HG03159 (cell line): Measurements from ENCODE around the gene PROM2.

Experiments used
- ATAC-seq: cut with Tn5 transposase; IDR thresholded peaks from one replicate; pipeline ENCODE4 v1.9.1; 2021; ENCODE audit warnings: mild to moderate bottlenecking, moderate library complexity; ENCODE audit not compliant: unreplicated experiment

The PROM2 gene

DNA sequence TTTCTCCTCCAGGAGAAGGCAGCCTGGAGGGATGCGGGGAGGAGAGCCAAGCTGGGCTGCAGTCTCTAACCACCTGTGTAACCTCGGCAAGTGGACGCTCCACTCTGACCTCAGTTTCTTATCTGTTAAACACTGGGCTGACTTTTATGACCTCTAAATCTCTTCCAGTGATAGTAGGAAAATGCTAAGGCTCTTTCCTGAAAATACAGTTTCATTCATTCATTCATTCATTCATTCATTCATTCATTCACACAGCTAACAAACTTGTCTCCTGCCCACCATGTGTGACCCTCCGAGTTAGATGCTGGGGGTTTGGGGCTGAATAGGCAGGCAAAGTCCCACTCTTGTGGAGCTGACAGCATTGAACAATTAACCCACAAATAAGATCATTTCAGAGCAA, 9.3 kb downstream of the PROM2 start:
- no peak for ATAC-seq

DNA sequence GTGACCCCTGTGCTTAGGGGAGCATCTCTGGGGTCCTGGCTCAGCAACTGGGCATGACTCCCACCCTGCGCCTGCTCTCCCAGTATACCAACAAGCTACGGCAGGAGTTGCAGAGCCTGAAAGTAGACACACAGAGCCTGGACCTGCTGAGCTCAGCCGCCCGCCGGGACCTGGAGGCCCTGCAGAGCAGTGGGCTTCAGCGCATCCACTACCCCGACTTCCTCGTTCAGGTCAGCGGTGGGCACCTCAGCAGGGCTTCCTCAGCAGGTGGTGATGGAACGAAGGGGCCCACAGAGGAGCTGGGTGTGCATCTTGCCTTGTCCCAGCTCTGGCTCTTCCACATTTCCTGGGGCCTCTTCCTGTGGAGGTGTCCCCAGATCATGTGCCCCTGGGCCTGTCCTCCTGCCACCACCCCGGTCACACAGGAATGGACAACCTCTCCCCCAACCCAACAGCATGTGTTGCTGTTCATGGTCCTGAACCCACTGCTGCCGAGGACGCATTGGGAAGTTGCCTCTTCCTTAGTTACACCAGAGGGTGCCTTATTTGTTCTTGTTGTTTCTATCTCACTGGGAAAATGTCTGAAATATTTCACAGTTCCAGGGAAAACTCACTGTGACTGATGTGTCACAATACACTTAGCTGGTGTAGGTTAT, 10.8 kb downstream of the PROM2 start:
- no peak for ATAC-seq

DNA sequence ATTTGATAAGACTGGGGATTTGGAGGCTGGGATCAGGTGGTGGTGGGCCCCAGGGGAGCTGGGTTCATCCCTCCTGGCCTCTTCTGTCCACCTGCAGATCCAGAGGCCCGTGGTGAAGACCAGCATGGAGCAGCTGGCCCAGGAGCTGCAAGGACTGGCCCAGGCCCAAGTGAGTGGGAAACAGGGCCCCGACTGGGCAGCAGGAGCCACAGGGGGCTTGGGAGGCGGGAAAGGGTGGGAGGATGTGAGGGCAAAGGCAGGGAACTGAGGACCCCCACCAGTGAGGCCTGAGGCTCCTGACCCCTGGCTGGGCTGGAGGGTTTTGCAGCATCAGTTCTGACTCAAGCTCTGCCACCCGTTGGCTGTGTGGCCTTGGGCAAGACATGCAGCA, 11.3 kb downstream of the PROM2 start:
- ATAC-seq, result no peak

DNA sequence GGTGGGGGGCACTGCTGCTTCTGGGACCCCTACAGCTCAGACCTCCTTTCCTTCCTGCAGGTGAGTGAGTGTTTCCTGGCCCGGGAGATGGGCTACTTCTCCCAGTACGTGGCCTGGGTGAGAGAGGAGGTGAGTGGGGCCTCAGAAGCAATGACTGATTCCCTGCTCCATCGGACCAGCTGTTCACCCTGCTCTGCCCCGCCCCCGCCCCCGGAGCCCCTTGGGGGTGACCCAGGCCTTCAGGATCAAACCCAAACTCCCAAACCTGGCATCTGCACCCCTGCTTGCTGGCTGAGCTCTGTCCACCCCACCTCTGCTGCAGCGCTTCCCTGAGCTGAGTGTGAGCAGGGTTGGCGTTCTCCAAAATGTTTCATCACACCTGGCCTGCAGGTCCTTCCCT, 13.1 kb downstream of the PROM2 start:
- ATAC-seq, result no peak

DNA sequence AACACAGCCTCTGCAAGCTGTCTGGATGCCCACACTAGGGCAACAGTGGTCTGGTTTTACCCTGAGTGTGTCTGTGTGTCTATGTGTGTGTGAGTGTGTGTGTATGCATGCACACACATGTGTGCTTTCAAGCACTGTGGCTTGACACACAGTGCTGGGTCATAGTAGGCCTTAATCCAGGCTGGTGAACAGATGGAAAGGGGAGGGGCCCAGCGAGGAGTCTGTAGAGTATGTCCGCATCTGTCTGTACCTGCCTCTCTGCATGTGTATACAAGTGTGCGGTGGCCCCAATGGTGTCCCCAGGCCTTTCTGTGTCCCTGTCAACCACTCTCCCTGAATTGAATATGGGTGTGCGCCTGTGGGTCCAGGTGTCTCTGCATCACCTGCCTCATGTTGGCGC, 13.6 kb downstream of the PROM2 start:
- ATAC-seq, result no peak

DNA sequence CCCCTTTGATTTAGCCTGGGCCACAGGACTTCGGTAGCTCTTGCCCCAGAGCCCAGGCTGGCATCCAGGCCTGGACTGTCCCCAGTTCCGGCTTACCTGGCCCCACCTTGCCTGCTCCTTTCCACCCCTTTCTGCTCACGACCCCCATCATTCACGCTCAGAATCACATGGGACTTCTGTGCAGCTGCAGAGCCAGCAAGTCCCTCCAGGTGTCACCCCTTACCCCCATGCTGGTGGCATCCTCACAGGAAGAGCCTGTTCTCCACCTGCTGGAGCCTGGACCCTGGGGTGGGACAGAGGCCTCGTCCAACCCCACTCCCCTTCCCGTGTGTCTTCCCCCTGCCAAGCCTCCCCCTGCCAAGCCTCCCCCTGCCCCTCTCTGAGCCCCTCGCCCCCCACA, 15.0 kb downstream of the PROM2 start:
- ATAC-seq, result no peak

DNA sequence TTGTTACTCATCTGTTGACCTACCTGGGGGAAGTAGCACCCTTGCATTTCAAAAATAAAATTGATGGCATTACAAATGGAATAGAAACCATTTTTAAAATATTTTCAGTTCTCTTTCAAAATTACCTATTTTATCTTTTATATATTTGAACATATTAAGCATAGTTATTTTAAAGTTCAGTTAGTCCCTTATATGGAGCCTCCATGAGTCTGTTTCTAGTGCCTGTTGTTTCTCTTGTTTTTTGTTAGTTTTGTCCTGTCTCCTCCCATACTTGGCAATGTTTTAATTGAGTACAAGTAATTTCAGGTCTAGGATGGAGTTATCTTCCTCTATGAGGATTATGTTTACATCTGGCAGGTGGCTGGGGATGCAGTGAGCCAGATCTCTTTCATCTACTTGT, 17.0 kb downstream of the PROM2 start:
- no peak for ATAC-seq

DNA sequence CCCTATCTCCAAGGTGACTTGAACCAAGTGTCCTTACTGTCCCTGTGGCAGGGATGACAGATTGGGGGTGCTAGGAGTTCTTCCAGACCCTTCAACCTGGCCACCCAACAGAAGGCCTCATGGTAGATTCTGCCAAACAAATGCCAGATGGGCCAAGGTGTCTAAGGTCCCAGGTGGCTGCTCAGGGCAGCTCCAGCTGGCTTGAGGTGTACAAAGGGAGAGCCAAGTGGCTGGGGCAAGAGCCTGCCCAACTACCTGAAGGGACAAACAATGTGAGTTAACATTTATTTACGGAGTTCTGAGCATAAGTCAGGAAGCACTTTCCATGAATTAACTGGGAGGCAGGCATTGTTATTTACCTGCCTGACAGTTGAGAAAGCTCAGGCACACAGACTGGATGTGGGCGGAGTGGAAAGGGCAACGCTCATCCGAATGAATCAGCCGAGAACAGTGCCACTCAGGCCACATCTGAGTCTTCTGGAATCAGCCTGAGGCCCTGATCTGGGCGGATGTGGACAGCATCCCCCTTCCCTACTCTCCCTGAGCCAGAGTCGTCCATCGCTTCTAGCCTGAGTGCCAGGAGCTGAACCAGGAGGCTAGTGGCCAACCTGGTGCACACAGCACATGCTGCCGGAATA, 18.5 kb downstream of the PROM2 start:
- no peak for ATAC-seq

DNA sequence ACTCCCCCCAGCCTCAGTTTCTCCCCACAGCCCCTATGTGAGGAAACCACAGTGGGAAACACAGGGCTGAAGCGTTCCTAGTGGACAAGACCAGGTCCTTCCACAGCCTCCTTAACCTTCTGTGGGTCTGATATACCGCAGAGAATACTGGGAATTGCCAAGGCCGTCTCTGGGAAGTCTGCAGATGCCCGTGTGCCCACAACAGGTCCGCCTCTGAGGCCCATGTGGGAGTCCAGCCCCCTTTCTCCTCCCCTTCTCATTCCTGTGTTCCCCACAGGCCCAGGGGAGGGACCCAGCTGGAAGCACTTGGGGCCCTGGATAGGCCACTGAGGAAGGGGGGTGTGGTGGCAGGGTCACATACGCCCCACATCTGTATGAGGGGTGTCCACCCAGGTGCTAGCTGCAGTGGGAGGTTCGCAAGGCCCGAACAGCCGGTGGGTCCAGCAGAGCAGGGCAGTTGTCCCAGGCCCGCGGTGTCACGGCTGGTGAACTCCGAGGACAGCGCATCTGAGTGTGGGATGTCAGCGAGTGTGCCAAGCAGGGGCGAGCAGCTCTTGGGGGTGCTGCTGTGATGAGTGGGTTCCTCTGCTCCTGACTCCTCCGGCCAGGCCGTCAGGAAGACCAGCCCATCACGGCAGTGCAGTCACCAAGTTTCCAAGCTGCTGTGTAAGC, 20.5 kb downstream of the PROM2 start:
- no peak for ATAC-seq

DNA sequence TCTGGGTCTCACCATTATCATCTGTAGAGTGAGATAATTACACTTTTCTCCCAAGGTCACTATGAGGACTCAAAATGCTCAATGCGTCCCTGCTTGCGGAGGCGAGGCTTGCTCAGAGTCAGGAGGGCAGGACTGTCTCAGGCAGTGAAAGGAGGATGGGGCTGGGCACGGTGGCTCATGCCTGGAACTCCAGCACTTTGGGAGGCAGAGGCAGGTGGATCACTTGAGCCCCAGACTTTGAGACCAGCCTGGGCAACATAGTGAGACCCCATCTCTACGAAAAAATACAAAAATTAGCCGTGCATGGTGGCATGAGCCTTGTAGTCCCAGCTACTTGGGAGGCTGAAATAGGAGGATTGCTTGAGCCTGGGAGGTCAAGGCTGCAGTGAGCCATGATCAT, 21.1 kb downstream of the PROM2 start:
- no peak for ATAC-seq

DNA sequence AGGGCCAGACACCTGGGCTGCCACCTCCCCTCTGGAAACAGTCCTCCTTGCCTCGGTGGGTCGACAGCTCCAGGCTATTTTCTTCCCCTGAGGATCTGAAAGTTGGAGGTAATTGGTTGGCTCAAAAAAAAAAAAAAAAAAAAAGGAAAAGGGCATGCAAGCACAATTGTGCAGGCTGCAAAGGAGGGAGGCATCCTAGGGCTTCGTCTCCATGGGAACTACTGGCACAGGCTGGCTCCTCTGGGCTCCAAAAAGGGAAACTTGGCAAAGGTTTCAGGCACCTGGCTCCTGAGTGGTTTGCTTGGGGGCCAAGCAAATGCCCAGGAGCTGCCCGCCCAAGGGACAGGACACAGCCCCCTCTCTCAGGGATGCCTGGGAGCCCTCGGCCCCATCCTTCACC, 21.8 kb downstream of the PROM2 start:
- no peak for ATAC-seq

DNA sequence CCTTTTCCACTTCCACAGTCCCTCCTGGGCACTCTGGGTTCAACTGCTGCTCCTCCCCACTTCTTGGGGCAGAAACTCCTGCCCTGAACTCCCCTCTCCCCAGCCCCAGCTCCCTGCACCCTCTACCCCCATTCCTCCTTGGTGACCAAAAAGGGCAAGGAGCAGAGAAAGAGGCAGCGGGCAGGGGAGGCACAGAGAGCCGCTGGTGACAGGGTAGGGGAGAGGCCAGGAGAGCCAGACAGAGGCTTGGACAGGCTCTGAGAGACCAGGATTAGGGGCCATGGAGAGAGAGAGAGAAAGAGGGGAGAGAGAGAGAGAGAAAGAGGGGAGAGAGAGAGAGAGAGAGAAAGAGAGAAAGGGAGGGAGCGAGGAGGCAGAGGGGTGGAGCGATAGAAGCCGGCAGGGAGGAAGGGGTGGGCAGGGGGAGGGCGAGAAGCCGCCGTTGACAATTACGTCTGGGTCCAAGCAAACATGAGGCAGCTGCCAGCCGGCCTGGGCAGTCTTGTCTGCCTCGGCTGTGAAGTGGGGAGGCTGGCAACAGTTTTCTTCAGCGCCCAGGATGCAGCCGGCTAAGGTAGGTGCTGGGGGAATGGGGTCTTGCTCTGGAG, 22.7 kb downstream of the PROM2 start, which contains the start of gene KCNIP3:
Gene KCNIP3 (plus strand): TSS at position 468 of the 608 bp plus-strand sequence. CDS start 92 bp downstream, at position 560.
- no peak for ATAC-seq

DNA sequence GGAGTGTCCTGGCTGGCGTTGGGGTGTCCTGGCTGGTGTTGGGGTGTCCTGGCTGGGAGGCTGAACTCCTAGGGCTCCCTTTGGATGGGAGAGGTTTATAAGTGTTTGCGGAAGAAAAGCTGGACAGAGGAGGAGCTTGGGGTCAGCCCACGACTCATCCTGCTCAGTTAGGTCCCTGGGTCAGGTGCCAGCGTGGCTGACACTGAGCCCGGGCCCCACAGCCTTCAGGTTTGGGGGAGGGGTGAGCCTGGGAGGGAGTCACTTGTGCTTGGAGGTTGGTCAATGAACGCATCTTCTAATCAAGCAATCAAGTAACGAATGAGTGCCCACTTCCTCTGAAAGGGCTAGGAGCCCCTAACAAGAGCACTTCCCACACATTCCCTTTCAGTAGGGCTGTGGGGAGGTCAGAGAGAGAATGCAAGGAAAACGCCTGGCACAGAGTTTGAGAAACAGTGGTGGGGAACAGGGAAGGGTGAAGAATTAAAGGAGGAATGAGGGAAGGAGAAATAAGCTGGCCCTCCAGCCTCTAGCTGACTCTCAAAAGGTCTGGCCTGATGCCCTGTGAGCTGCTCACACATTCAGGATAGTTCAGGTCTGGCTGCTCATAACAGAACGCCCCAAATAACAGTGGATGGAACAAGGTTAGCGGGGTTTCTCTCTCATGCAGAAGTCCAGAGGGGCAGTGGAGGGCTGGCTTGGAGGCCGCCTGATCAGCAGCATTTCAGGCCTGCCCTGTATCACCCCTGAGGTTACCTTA, 23.6 kb downstream of the PROM2 start:
- no peak for ATAC-seq

DNA sequence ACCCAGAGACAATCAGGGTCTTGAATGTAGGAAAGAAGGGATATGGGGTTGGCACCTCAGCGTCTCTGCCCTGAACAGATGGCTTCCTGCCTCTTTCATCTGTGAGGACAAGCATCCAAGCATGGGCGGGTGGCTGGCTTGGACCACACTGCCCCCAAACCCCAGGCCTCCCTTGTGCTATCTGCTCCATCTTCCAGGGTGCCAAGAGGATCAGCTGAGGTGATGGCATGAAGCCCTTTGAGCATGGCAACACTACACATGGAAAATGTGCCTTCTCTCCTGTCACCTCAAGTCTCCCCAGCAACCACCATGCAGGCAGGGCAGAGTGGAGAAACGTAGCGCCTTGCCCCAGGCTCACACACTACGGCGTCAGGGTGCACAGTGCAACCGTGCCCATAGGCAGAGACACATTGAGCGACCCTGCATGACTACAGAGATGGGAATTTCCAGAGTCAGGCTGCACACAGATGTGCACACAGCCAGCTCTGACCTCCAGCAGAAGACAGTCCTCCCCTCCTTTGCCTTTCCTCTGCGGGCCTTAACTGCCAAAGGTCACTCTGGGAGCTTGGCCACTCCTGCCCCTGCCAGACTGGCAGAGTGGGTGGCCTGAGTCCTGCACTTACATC, 24.4 kb downstream of the PROM2 start:
- no peak for ATAC-seq

DNA sequence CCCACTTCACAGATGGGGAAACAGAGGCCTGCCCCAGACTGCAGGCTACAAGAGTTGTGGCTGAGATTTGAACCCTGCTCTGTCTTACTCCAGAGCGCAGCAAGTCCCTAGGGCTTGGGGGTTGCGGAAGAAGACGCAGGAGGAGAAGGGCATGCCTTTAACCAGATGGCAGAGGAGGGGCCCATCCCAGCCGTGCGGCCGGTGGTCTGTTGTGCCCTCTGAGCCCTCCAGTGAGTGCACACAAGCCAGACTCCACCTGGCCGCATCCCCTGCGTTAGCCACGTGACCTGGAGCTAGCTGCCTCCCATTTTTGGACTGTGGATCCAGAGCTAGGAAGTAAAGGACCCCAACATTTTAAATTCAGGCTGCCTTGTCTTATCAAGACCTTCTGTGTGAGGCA, 25.7 kb downstream of the PROM2 start:
- ATAC-seq, result no peak

DNA sequence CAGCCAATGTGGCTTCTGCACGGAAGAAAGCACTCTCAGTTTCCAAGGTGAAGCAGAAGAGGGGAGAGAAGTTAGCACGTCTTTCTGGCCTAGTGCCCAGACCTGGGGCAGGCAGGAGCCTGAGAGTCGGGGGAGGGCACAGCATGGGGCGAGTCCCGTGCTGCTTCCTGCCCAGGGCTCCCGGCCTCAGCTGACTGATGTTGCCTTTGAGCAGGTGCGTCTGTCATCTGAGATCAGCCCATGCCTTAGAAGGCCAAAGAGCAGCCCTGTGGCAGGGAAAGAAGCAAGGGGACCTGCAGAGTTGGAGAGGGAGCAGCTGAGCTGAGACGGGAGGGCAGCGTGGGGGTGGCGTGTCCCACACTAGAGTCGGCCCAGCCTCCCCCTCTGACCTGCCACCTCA, 26.2 kb downstream of the PROM2 start:
- ATAC-seq, result no peak

DNA sequence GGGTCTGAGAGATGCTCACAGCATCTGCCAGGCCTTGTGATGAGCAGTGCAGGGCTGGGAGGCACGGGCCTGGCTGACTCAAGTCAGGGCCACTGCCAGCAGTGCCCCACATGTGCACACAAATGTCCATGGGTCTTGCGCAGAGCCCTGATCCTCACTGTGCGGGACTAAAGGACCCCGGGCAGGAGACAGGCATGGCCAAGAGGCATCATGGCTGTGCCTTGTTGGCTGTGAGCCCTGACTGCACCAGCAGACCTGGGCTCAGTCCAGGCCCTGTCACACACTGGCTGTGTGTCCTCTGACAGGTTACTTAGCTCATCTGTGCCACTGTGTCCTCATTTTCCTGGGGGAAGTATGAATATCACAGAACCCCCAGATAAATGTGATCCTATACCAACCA, 26.9 kb downstream of the PROM2 start:
- no peak for ATAC-seq

DNA sequence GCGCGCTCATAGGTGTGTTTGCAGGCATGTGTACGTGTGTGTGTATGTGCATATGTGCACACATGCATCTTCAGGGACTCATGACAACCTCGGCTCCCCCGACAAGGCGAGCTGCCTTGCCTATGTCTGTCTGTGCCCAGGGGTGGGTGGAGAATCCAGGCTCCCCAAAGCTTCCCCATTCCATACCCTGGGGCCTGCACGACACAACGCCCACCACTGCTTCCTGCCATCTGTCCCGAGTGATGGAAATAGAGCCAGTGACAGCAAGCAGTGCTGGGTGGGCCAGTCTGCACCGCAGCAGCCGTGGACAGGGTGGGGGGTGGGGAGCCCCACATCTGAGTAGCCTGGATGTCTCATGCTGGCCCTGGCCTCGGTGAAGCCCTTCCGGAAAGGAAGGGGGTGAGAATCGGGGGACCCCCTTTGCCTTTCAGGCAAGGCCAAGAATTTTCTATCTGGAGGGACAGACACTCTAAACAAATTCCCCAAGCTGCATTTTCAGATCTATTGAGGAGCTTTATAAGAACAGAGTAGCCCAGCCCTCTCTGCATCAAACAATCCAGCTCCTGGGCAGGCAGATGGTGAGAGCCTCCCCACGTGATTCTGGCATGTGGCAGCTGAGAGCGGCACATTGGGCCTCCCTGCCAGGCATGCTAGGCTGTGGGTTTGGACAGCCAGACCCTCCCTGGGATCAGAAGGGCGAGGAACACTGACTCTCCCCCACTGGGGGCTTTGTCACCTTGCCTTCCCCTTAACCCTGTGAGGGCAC, 27.8 kb downstream of the PROM2 start:
- ATAC-seq, result no peak

DNA sequence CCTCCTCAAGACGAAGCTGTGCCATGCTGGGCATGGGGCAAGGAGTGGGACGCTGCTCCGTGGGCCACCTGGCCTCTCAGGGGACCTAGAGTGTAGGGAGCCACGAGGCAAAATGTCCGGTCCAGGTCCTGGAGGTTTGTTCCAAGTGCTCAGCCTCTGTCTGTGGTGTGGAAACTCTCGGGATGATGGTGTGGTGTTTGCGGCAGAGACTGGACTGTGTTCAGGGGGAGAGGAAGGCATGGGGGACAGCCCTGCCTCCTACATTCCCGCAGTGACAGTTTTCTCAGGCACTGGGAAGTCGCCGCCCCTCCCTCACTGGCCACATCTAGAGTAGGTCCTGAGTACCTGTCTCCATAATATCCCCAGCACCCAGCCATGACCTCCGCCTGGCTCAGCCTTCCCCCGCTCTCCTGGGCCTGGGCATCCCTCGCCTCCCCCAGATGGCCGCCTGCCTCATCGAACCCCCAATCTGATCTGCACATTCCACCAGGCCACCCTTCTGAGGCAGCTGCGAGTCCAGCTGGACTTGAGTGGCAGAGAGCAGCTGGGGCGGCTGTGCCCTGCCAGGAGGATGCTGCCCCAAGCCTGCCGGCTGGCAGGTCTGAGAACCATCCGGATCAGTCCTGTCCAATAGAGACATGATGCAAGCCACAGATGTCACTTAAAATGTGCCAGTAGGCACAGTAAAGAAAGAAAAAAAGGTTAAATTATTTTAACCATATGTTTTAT, 29.1 kb downstream of the PROM2 start:
- no peak for ATAC-seq
